Effector memory CD4-positive, alpha-beta T cell (primary cell): ENCODE data around the gene ZNF710.
A peak's percentile ranks its signal among the peaks of the same experiment; 100 is the strongest.
"Not testable (repeated sequence)": the region's sequence is repeated elsewhere in the genome, so short reads cannot be mapped to it uniquely, and the experiment has no call there.

Experiments
- DNase-seq, 3 donors: peaks; one replicate each; pipeline ENCODE4 v3.0.0-alpha.2; 2020
- H3K27ac ChIP-seq: 2 replicates; pipeline ENCODE4 v1.7.0; 2013; ENCODE audit warnings: mild to moderate bottlenecking, low read length, moderate library complexity; ENCODE audit not compliant: insufficient read depth, poor library complexity, severe bottlenecking
- H3K27me3 ChIP-seq: replicated peaks from 2 replicates; pipeline ENCODE4 v1.7.0; 2013; ENCODE audit warnings: mild to moderate bottlenecking, low read length; ENCODE audit not compliant: insufficient read depth, control insufficient read depth, poor library complexity, severe bottlenecking
- H3K36me3 ChIP-seq: 2 replicates; pipeline ENCODE4 v1.7.0; 2013; ENCODE audit warnings: mild to moderate bottlenecking, low read length, moderate library complexity; ENCODE audit not compliant: control insufficient read depth, insufficient read depth
- H3K4me1 ChIP-seq: 2 replicates; pipeline ENCODE4 v1.7.0; 2013; ENCODE audit warnings: low read length, mild to moderate bottlenecking; ENCODE audit not compliant: control insufficient read depth, insufficient read depth, poor library complexity, severe bottlenecking
- H3K4me3 ChIP-seq: 2 replicates; pipeline ENCODE4 v1.7.0; 2013; ENCODE audit warnings: low read length, low read depth, mild to moderate bottlenecking; ENCODE audit not compliant: insufficient read depth, poor library complexity, severe bottlenecking
- H3K9me3 ChIP-seq: 2 replicates; pipeline ENCODE4 v1.7.0; 2013; ENCODE audit warnings: mild to moderate bottlenecking, low read length, moderate library complexity; ENCODE audit not compliant: control insufficient read depth
- total RNA-seq, 3 donors: gene quantifications; one replicate each; lab custom pipeline; 2026; lab: John Stamatoyannopoulos, UW

The ZNF710 gene
- total RNA-seq, result 13.1 to 19.7 (median 13.8) reads per million in 3 donors

- peak in 1 of 3 donors; percentile 17 for DNase-seq
- peaks cover 18% of the 10 kb centered on the region for H3K4me1 ChIP-seq
- H3K27ac ChIP-seq, result peak within 1 kb of the TSS; percentile 63
Observed at GRCh38 chr15:90001062-90001682, at the start of gene ZNF710. ZNF710 (plus strand) TSS chr15:90001324; CDS start chr15:90067138, 65,814 bp downstream.

GRCh38 chr15:89954541-89954940, 46.6 kb upstream of the ZNF710 start:
- no peaks in the 10 kb centered on the region for H3K36me3 ChIP-seq
- H3K9me3 ChIP-seq, result no peaks in the 10 kb centered on the region
- DNase-seq, result no peak
- no peaks in the 10 kb centered on the region for H3K4me1 ChIP-seq
- H3K27me3 ChIP-seq, result no peaks in the 10 kb centered on the region
- no peak overlapping the region for H3K4me3 ChIP-seq
- no peak overlapping the region for H3K27ac ChIP-seq

More at GRCh38 chr15:90001062-90001682, at the start of gene ZNF710:
- H3K4me3 ChIP-seq, result peak within 1 kb of the TSS; percentile 89
- no peaks in the 10 kb centered on the region for H3K9me3 ChIP-seq
- no peaks in the 10 kb centered on the region for H3K27me3 ChIP-seq
- no peaks in the 10 kb centered on the region for H3K36me3 ChIP-seq

GRCh38 chr15:89955449-89955998, 45.6 kb upstream of the ZNF710 start:
- H3K27me3 ChIP-seq, H3K36me3 ChIP-seq, H3K27ac ChIP-seq, H3K4me1 ChIP-seq, DNase-seq, H3K9me3 ChIP-seq, H3K4me3 ChIP-seq: not testable (repeated sequence)

- Histone ChIP-seq H3K9me3 (no peaks in the 10 kb centered on the region), H3K27ac (no peak overlapping the region), H3K4me3 (no peak overlapping the region), H3K4me1 (no peaks in the 10 kb centered on the region), H3K27me3 (no peaks in the 10 kb centered on the region), H3K36me3 (no peaks in the 10 kb centered on the region)
- DNase-seq, result no peak
Observed at GRCh38 chr15:89958107-89958805, 42.9 kb upstream of the ZNF710 start.

GRCh38 chr15:89963301-89964231, 37.6 kb upstream of the ZNF710 start:
- DNase-seq, result no peak
- no peak overlapping the region for H3K4me3 ChIP-seq
- H3K27me3 ChIP-seq, result no peaks in the 10 kb centered on the region
- no peak overlapping the region for H3K27ac ChIP-seq
- H3K9me3 ChIP-seq, result no peaks in the 10 kb centered on the region
- no peaks in the 10 kb centered on the region for H3K4me1 ChIP-seq
- H3K36me3 ChIP-seq, result no peaks in the 10 kb centered on the region

- Histone ChIP-seq H3K4me1 (no peaks in the 10 kb centered on the region), H3K36me3 (no peaks in the 10 kb centered on the region), H3K4me3 (no peak overlapping the region), H3K27me3 (no peaks in the 10 kb centered on the region), H3K27ac (no peak overlapping the region), H3K9me3 (no peaks in the 10 kb centered on the region)
- DNase-seq, result no peak
Observed at GRCh38 chr15:89964232-89964954, 36.7 kb upstream of the ZNF710 start.

GRCh38 chr15:89967881-89968280, 33.2 kb upstream of the ZNF710 start:
- no peak for DNase-seq
- Histone ChIP-seq H3K36me3 (no peaks in the 10 kb centered on the region), H3K4me3 (no peak overlapping the region), H3K27me3 (no peaks in the 10 kb centered on the region), H3K9me3 (no peaks in the 10 kb centered on the region), H3K27ac (no peak overlapping the region), H3K4me1 (no peaks in the 10 kb centered on the region)

GRCh38 chr15:89971592-89971997, 29.5 kb upstream of the ZNF710 start:
- H3K36me3 ChIP-seq, result no peaks in the 10 kb centered on the region
- H3K4me1 ChIP-seq, result no peaks in the 10 kb centered on the region
- H3K4me3 ChIP-seq, result no peak overlapping the region
- H3K9me3 ChIP-seq, result no peaks in the 10 kb centered on the region
- no peak overlapping the region for H3K27ac ChIP-seq
- DNase-seq, result peak; percentile 3 to 13 (median 11)
- H3K27me3 ChIP-seq, result no peaks in the 10 kb centered on the region

- Histone ChIP-seq H3K9me3 (no peaks in the 10 kb centered on the region), H3K27ac (no peak overlapping the region), H3K36me3 (no peaks in the 10 kb centered on the region), H3K27me3 (no peaks in the 10 kb centered on the region), H3K4me3 (no peak overlapping the region), H3K4me1 (no peaks in the 10 kb centered on the region)
- no peak for DNase-seq
Observed at GRCh38 chr15:89972085-89972484, 29.0 kb upstream of the ZNF710 start.
